Iris pigment epithelial cell (primary cell): ENCODE data around the gene CBX2.

ENCODE experiments used
- DNase-seq: peaks from one replicate; pipeline ENCODE4 v3.0.0-alpha.2; 2011; ENCODE audit warnings: low read depth

CBX2 gene

DNA sequence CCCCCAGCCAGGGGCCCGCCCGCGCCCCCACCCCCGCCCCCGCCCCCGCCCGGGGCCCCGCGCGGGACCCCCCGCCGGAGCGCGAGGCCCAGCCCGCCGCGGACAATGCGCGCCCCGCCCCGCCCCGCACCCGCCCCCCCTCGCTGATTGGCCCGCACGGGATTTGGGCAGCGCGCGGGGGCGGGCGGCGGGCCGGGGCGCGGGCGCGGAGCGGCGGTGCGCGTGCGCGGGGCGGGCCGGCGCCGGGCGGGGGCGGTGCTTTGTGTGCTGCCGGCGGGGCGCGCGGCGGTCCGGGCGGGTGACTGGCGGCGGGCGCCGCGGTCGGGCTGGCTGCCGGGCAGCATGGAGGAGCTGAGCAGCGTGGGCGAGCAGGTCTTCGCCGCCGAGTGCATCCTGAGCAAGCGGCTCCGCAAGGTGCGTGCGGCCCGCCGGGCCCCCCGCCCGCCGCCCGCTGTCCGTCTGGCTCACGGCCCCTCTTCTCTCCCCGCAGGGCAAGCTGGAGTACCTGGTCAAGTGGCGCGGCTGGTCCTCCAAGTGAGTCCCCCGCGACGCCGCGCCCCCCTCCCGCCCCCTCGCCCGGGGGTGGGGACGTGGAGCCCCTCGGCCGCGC lies at the start of gene CBX2:
Gene CBX2, plus strand, starts transcription at position 255 of the 610 bp plus-strand sequence. Its CDS starts 88 bp downstream, at position 343.
- peak; percentile 57 for DNase-seq

DNA sequence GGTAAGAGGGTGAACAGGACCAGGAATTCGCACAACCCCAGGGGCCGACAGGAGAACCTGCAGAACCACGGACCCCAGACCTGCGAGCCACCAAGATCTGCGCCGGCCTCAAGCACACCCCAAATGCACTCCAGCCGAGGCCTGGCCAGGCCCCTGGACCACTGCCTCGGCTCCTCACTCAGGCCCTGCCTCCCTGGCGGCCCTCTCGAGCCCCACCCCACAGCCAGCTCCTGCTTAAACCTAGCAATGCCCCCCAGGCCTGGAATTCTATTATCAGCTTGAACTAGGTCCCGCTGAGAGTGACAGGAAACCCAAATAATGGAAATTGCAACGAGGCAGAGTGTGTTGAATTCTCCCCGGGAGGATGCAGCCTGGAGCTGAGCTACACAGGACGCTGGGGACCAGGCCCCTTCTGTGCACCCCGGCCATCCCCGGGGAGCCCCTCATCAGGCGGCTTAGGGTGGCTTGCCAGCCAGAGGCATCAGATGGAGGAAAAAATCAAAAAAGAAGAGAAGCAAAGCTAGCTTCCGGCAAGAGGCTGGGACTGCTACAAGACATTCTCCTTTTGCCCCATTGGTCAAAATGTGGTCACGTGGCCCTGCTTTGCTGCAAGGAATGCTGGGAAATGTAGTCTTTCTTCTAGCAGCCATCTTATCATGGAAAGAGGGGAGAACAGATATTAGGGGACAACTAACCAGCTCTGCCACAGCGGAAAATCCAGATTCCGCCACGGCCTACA lies 49.6 kb upstream of the CBX2 start:
- DNase-seq: peak; percentile 90

DNA sequence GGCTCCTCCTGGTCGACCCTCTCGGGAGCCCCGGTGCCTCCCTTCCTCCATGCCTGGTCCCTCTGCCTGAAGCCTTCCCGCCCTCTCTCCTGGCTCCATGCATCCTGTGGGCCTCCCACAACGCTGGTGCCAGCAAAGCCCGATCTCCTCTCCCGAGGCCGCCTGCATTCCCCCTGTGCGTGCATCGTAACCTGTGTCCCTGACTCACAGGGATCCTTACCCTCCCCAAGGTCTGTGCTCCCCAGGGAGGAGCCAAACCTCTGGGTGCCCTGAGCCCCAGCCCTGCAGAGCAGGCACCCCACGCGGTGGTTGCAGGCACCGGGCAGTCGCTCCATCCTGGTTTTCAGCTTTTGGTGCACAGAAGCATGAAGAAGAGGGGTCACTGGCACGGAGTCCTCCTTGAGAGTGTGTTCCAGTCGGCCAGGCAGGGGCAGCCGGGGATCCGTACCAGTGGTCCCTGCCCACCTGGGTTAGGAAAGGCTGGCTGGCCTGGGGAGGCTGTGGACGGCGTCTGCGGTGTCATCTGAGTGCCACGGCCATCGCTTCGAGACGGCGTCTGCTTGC lies 49.0 kb upstream of the CBX2 start:
- DNase-seq: no peak

DNA sequence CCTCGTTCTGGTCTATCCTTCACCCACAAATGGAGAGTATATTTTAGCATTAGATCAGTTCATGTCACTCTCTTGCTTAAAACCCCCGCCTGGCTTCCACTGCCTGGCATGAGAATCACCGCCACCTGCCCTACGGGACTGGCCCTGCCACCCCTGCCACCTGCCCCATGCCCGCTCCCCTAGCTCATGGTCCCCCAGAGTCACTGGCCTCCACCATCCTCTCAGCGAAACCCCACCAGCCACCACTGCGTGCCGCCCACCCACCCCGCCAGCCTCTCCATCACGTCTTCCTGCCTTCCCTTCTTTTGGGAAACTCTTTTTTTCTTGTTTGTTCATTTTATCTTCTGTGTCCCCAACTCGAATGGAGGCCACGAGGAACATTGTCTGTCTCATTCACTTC lies 48.2 kb upstream of the CBX2 start:
- DNase-seq: no peak

DNA sequence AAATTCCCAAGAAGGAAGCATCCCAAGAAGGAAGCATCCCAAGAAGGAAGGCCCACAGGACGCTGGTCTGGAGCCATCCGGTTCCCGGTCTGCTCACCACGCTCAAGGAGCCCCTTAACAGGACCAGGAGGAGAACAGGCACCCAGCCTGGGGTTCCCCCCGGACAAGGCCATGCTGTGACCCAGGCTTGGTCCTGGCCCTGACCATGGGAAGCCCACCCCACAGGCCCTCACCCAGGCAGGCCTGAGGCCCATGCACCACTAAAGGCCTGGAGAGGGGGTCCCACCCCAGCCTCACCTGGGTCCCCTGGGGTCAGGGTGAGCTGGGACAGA lies 47.5 kb upstream of the CBX2 start:
- no peak for DNase-seq

DNA sequence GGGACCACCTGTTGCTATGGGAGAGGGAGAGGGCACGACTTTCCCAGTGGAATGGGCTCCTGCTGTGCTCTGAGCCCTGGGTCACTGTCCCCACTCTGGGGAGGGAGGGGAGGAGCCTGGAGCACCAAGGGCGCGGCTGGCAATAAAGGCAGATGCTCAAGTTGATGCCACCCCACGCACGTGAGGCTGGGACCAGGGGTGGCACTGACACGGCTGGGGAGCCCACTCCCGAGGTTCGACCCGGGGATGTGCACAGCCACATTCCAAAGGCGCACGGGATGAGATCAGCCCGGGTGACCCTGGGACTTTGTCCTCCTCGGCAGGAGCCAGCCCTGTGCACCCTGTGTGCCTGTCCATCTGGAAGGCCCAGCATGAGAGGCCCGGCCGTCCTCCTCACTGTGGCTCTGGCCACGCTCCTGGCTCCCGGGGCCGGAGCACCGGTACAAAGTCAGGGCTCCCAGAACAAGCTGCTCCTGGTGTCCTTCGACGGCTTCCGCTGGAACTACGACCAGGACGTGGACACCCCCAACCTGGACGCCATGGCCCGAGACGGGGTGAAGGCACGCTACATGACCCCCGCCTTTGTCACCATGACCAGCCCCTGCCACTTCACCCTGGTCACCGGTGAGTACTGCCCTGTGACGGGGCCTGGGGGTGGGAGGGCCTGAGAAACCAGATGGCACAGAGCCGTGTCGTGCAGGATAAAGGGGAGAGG lies 47.0 kb upstream of the CBX2 start, which contains the start of gene ENPP7:
Gene ENPP7, plus strand, starts transcription at position 175 of the 715 bp plus-strand sequence. Its CDS starts 197 bp downstream, at position 372.
- no peak for DNase-seq

DNA sequence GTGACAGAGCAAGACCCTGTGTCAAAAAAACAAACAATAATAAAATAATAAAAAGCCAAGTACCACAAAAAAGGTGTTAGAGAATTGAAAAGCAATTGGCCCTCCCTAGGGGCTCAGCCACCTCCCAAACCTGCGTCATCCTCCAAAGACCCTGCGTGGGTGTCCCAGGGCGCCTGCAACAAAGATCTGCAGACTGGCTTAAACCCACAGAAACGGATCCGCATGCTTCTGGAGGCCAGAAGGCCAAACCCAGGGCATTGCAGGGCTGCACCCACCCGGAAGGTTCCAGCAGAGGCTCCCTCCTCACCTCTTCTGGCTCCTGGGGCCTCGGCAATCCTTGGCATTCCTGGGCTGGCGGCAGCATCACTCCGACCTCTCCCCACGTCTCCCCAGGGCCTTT lies 45.7 kb upstream of the CBX2 start:
- DNase-seq: no peak

DNA sequence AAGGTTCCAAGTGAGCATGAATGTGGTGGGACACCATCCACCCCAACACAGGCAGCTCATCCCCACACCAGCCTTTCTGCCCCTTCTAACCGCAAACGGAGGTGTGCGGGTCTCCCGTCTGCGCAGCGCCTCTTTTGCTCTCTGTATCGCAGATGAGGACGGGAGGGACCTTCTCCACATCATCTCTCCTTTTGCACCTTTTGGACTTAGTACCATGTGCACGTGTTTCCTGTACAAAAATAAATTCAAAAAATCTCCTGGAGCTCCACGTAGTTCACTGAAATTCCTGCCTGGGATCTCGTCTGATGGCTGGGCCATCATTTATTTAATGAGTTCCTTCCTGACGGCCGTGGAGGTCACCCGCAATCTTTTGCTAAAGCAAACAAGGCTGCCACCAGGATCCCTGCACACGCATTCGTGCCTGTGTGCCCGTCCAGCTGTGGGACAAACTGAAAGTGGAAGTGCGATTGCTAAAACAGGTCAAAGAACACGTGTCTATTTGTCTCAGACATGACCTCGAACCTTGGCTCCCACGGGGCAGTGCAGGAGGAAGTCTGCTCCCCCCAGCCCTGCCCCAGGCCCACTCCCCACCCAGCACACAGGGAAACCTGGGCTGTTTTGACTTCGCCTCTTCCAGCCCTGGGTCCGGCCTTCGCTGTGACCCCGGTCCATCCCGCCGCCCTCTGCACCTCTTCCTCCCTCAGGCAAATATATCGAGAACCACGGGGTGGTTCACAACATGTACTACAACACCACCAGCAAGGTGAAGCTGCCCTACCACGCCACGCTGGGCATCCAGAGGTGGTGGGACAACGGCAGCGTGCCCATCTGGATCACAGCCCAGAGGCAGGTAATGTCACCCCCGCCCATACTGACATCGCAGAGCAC lies 44.9 kb upstream of the CBX2 start:
- peak; percentile 35 for DNase-seq

DNA sequence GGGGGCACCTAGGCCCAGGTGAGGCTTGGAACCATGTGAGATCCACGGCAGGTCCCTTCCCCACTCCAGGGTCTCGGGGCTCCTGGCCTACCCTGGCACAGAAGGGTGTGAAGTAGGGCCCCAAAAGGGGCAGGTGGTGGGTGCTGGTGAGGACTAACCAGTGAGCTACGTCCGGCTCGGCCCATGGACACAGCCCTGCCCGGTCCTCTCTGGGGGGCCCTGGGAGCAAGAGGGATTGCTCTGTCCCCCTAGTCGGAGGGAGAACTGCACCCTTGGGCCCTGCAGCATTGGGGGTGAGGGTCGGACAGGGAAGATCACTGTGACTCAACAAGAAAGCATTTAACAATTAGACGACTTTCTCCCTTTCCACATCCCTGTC lies 44.3 kb upstream of the CBX2 start:
- DNase-seq: no peak

DNA sequence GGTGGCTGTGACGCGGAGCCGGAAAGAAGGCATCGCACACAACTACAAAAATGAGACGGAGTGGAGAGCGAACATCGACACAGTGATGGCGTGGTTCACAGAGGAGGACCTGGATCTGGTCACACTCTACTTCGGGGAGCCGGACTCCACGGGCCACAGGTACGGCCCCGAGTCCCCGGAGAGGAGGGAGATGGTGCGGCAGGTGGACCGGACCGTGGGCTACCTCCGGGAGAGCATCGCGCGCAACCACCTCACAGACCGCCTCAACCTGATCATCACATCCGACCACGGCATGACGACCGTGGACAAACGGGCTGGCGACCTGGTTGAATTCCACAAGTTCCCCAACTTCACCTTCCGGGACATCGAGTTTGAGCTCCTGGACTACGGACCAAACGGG lies 42.9 kb upstream of the CBX2 start:
- no peak for DNase-seq

DNA sequence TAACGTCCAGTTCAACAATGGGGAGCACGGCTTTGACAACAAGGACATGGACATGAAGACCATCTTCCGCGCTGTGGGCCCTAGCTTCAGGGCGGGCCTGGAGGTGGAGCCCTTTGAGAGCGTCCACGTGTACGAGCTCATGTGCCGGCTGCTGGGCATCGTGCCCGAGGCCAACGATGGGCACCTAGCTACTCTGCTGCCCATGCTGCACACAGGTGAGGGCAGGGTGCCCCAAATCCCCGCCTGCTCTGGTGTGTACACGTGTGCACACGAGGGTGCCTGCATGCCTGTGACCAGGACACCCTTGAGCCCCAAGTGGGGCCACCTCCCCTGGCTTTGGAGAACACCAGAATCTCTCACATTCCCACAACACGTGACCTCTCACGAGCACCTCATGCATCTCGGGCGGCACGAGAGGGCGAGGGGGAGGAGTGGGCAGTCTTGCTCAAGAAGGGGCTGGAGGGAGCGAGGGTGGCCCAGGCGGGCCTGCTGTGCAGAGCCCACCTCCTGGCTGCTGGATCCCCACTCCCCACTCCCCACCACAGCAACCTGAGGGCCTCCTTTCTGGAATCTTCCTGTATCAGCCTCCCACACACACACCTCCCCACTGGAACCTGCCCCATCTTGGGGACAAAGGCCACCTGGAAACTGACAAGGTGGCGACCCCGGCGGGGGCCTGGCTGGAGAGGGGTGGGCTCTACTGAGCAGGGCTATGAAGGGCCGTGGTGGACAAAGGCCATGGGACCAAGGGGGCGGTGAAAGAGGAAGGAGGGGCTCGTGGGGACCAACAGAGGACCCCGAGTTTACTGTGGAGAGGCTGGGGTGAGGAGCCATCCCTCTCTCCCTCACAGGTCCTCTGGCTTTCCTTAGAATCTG lies 40.7 kb upstream of the CBX2 start:
- DNase-seq: no peak

DNA sequence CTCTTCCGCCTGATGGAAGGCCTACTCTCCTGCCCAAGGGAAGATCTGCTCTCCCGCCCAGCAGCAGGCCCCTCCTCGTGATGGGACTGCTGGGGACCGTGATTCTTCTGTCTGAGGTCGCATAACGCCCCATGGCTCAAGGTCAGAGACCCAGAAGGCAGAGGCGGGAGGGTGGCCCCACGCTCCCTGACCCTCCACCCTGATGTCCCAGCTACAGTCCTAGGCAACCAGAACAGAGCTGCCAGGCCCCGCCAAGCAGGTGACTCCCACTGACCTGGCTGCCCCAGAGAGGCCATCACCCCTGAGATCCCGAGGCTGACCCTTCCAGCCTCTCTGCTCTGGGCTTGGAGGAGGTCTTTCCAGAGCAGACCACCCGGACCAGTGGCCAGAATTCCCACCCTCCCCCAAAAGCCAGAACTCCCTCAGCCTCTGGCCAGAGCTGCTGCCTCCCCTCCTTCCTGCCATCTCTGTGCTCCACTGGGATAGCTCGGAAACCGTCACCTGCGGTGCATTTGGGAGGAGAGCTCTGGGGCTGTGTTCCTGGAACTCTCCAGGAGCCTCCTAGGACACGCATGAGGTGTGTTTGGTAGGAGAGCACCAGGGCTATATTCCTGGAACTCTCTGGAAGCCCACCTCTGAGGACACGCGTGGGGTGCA lies 39.9 kb upstream of the CBX2 start:
- no peak for DNase-seq

DNA sequence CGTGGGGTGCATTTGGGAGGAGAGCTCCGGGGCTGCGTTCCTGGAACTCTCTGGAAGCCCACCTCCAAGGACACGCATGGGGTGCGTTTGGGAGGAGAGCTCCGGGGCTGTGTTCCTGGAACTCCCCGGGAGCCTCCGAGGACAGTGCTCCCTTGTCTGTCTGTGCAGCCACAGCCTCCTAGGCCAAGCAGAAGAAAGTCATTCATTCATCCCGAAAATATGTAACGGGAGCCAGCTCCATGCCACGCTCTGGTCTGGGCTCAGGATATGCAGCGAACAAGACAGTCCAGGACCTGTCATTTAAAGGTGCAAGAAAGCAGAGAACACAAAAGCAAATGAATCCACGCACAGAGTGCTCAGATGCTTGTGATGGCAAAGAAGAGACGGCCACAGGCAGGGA lies 39.3 kb upstream of the CBX2 start:
- DNase-seq: no peak

DNA sequence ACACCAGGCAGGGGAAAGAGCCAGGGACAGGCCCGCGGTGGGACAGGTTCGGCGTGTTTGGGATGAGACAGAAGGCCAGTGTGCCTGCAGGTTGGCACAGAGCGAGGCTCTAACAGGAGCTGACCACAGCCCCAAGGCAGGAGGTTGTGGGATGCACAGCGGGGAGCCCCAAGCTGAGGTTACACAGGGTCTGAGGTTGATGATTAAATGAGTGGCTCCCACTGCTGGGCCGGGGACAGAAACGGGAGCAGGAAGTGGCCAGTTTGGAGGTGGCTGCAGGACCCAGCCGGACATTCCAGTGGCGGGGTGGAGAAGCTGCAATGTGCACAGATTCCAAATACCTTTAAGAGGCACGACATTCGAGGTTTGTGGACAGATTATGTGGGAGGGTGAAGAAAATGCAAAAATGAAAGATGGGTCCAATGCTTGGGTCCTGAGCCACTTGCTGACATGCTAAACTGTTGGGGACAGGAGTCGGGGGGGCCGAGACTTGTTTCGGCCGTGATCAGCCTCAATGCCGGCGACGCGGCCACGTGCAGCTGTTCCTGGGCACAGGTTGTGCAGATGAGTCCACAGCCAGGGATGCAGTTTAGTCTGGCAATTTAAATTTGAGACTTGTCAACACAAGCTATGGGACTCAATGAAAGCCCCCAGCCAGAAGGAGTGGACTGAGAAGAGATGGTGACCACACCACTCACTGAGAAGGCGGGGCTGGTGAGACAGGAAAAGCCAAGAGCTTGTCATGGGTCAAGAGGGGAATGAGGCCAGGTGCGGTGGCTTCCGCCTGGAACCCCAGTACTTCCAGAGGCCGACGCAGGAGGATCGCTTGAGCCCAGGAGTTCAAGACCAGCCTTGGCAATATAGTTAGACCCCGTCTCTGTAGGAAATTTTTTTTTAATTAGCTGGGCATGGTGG lies 38.5 kb upstream of the CBX2 start:
- DNase-seq: no peak

DNA sequence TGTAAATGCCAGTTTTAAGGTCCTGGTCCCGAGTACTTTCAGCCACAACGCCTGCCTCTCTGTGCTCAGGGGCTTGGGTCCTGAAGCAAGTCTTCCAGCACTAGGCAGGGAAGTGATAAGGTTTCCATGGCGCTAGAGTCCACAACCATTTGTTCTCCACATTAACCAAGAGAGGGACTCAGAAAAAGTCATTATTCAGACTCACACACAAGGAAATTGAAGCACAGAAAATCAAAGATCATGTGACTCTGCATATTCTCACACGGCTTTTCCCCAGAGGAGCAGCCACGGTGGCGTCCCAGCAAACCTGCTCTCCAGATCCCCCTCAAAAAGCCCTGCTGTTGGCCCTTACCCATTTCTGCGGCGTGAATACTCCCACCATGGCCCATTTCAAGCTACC lies 37.5 kb upstream of the CBX2 start:
- DNase-seq: no peak

DNA sequence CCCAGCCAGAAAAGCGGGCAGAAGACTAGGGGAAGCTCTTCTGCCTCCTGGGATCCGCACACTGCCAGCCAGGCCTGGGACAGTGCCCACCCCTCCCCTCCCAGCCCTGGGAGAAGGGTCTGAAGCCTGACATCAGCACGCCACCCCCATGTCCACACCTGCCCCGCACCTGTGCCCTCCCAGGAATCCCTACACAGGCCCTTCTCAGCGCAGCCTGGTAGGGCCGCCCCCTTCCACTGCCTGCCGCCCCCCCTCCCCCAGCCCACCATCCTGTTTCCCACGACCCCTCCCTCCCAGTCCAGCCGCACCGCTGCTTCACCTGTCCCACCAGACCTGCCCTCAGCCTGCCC lies 36.6 kb upstream of the CBX2 start:
- DNase-seq: no peak

DNA sequence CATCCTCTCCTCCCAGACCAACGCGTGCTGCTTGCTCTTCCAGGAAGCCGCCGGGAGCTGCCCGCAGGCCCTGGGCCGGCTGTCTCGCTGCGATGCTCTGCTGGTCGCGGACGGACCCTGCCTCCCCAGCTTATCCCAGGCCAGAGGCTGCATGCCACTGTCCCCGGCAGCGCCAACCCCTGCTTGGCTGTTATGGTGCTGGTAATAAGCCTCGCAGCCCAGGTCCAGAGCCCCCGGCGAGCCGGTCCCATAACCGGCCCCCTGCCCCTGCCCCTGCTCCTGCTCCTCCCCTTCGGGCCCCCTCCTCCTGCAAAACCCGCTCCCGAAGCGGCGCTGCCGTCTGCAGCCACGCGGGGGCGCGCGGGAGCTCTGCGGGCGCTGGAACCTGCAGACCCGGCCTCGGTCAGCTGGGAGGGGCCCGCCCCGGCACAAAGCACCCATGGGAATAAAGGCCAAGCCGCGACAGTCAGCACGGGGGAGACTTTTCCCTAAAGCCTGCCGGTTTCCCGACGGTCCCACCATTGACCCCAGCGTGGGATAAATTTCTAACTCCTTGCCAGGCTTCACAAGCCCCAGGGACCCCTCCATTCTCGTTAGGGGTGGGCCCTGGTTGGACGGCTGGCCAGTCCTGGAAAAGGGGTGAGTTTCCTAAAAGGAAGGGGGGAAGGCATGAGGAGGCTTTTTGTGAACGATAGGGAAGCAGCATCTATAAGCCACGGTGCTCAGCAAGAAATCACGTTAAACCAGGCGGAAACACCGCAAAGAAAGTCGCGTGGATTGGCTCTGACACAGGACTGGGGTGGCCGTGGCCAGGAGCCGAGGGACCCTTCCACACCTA lies 36.0 kb upstream of the CBX2 start:
- DNase-seq: peak; percentile 25

DNA sequence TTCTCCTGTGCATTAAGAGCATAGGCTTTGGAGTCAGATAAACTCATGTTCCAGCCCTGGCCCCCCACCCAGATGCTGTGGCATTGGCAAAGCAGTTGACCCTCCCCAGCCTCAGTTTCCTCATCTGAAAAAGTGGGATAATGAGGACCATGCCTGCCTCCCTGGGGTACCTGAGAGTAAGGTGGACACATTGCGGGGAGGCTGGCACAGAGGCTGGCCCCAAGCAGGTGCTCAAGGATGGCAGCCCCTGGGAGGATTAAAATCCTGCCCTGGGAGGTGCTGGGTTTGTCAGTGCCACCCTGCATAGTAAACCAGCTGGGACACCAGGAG lies 35.4 kb upstream of the CBX2 start:
- DNase-seq: no peak
